ENCODE data around the gene ZBTB45. TPM values are rescaled to one million over a fixed set of nuclear protein-coding genes. Genes with fewer than 3 reads are reported as not detected.

Gene ZBTB45
- total and polyA plus RNA-seq, 9 of the 15 experiments (the other 6 are each of a cell fraction or from before 2014, with no cell fraction given): 0.08 to 16.1 (median 1.8) TPM

GRCh38 chr19:58499021-58499927 lies 20.3 kb downstream of the ZBTB45 start (continued):
- TF ChIP-seq SFPQ (IDR thresholded peaks at IDR 0.05; ENCODE audit: low read depth, low read length): no peak
- TF ChIP-seq HLTF (IDR thresholded peaks at IDR 0.05): no peak
- no peak for TF ChIP-seq KAT8 (IDR thresholded peaks at IDR 0.05; ENCODE audit: low read depth)
- no peak for TF ChIP-seq ELK3 (CRISPR knock-in tag; IDR thresholded peaks at IDR 0.05)
- TF ChIP-seq RNF2 (IDR thresholded peaks at IDR 0.05): peak; percentile 83; the same call in 1 of the 2 replicates
- peak; percentile 96 for TF ChIP-seq KAT7 (CRISPR knock-in tag; IDR thresholded peaks at IDR 0.05; ENCODE audit: borderline replicate concordance)
- TF ChIP-seq NELFE (IDR thresholded peaks at IDR 0.05; ENCODE audit: insufficient read depth, insufficient read length): no peak
- TF ChIP-seq SRSF3 (IDR thresholded peaks at IDR 0.05; ENCODE audit: insufficient read depth, low read length): no peak
- peak; percentile 84 to 90; a peak in 3 of 4 replicates for TF ChIP-seq UBTF (IDR thresholded peaks at IDR 0.05; ENCODE audit: borderline replicate concordance in 1 of 2, low read depth in 2 of 2, low read length in 2 of 2)
- TF ChIP-seq PML (IDR thresholded peaks at IDR 0.05; ENCODE audit: low read length): peak; percentile 74
- no peak for TF ChIP-seq TCF7L2 (IDR thresholded peaks at IDR 0.05; ENCODE audit: low read depth, low read length)
- no peak for TF ChIP-seq MTA2 (IDR thresholded peaks at IDR 0.05; ENCODE audit: low read depth)
- TF ChIP-seq CTCFL (IDR thresholded peaks at IDR 0.05; ENCODE audit: borderline replicate concordance, insufficient read depth, low read depth, low read length, poor library complexity, severe bottlenecking): no peak
- TF ChIP-seq DEAF1 (CRISPR knock-in tag; IDR thresholded peaks at IDR 0.05): no peak
- TF ChIP-seq LARP7 (IDR thresholded peaks at IDR 0.05): no peak; the same call in 1 of the 2 replicates
- TF ChIP-seq ZNF444 (CRISPR knock-in tag; IDR thresholded peaks at IDR 0.05): no peak
- TF ChIP-seq NCOA4 (IDR thresholded peaks at IDR 0.05; ENCODE audit: partially characterized antibody): peak; percentile 67

All from K562 (cell line).